ENCODE results near the gene SEMA6B. TPM values are rescaled to one million over a fixed set of nuclear protein-coding genes. Genes with fewer than 3 reads are reported as not detected.

The SEMA6B gene
- total RNA-seq, 4 donors from 2014 or later: 2.6 to 12.8 (median 5.2) TPM

- TF ChIP-seq CTCF (IDR thresholded peaks at IDR 0.05; ENCODE audit: low read depth): no peak
These were observed 29.5 kb downstream of the SEMA6B start for GRCh38 chr19:4529924-4530522.

- no peak for TF ChIP-seq CTCF (IDR thresholded peaks at IDR 0.05; ENCODE audit: low read depth)
These were observed 30.6 kb downstream of the SEMA6B start for GRCh38 chr19:4528843-4529242.

GRCh38 chr19:4525563-4526002, 33.9 kb downstream of the SEMA6B start:
- TF ChIP-seq CTCF (IDR thresholded peaks at IDR 0.05; ENCODE audit: low read depth): no peak

- no peak for TF ChIP-seq CTCF (IDR thresholded peaks at IDR 0.05; ENCODE audit: low read depth)
These were observed 34.5 kb downstream of the SEMA6B start for GRCh38 chr19:4524808-4525562.

GRCh38 chr19:4523306-4524110, 36.0 kb downstream of the SEMA6B start:
- TF ChIP-seq CTCF (IDR thresholded peaks at IDR 0.05; ENCODE audit: low read depth): no peak

GRCh38 chr19:4522291-4523002, 37.0 kb downstream of the SEMA6B start:
- no peak for TF ChIP-seq CTCF (IDR thresholded peaks at IDR 0.05; ENCODE audit: low read depth)

All from subcutaneous adipose tissue (tissue), 4 donors.